HG02938 (cell line): Measurements from ENCODE around the gene ACVR1.
"Not testable (repeated sequence)": the region's sequence is repeated elsewhere in the genome, so short reads cannot be mapped to it uniquely, and the experiment has no call there.

ENCODE experiments used
- ATAC-seq: cut with Tn5 transposase; IDR thresholded peaks from one replicate; pipeline ENCODE4 v1.9.1; 2021; ENCODE audit warnings: mild to moderate bottlenecking, moderate library complexity; ENCODE audit not compliant: unreplicated experiment

The ACVR1 gene

GRCh38 chr2:157894694-157895435 lies 18.7 kb upstream of the ACVR1 start:
- no peak for ATAC-seq

- ATAC-seq, result no peak
Observed at GRCh38 chr2:157893611-157894010, 17.5 kb upstream of the ACVR1 start.

- no peak for ATAC-seq
Observed at GRCh38 chr2:157891643-157892041, 15.5 kb upstream of the ACVR1 start.

- no peak for ATAC-seq
Observed at GRCh38 chr2:157890969-157891642, 15.0 kb upstream of the ACVR1 start.

DNA sequence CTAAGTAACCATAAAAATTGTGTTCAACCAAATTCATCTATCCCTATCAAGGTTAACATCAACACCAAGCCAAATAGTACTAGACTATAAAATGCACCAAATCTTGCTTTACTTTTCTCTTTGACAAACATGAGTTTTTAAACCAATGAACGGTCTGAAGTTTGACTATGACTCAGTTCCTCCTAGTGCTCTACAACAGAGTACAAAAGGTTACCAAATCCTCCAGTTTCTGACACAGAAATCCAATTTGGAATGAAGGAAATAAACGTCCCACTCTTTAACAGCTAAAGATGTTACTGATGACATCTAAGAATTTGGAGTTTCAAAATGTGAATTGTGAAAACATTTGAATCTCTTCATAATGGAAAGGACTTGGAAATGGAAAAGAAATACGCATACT lies 11.8 kb upstream of the ACVR1 start:
- ATAC-seq, result no peak

DNA sequence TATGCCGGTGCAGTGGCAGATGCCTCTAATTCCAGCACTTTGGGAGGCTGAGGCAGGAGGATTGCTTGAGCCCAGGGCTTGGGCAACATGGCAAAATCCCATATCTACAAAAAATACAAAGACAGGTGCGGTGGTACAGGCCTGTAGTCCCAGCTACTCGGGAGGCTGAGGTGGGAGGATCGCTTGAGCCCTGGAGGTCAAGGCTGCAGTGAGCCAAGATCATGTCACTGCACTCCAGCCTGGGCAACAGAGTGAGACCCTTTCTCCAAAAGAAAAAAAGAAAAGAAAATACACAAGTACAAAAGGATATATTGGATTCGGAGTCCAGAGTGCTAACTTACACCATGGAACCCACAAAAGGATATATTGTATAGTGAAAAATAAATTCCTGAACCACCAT lies 8.4 kb upstream of the ACVR1 start:
- ATAC-seq, result not testable (repeated sequence)

DNA sequence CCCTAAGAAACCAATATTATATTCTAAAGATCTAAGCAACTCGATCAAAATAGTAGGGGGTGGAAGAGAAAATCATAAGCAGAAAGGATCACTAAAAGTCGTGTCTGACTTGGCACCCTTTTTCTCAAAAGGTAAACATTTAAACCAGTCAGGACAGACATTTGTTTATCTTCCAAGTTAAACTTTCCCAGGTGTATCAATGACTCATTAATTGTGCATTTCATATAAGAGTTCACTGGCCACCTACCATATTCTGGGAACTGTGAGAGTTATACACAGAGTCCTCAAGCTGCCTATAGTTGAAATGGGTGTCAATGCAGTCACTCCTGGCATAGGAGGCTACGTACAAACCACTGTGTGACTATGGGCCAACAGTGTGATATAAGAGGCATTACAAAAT lies 4.8 kb upstream of the ACVR1 start:
- no peak for ATAC-seq

- no peak for ATAC-seq
Observed at GRCh38 chr2:157877761-157878400, 1.8 kb upstream of the ACVR1 start.

GRCh38 chr2:157876786-157877138 lies 632 bp upstream of the ACVR1 start:
- ATAC-seq, result no peak

GRCh38 chr2:157875641-157876065 lies 477 bp downstream of the ACVR1 start:
- ATAC-seq, result peak; percentile 33

GRCh38 chr2:157874997-157875640 lies 1.0 kb downstream of the ACVR1 start:
- no peak for ATAC-seq

- no peak for ATAC-seq
Observed at GRCh38 chr2:157874348-157874747, 1.8 kb downstream of the ACVR1 start.

GRCh38 chr2:157872791-157873190 lies 3.3 kb downstream of the ACVR1 start:
- no peak for ATAC-seq

DNA sequence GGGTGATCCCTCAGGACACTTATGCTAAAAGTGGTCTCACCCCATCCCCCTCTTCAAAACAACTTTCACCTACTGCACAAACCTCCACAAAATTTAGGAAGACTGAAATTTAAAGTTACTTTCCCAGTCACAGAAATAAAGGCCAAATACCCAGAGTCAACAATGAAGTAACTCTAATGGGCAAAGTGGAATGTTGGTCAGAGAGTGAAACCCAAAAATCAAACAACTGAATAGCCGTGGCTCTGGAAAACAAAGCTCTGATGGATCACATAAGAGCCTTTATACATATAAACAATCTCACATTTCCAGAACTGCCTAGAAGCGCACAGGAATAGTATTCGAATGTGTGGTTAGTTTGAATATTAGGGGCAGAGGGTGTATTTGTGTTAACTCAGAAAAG lies 4.7 kb downstream of the ACVR1 start:
- no peak for ATAC-seq

DNA sequence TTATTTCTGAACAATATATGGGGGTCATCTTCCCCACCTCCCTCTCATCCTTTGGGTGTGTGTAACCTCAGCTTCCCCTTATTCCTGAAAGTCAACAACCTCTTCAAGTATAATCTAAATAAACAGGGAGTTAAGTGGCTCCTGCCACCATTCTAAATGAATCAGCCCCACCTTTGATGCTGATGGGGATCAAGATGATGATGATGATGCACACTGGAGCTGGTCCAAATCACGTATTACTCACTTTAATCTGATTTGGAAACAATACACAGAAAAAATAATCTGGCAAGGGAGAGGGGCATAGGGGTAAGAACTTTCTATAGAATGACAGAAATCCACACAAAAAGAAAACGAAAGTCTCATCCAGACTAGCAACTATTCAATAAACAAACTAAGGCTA lies 7.1 kb downstream of the ACVR1 start:
- ATAC-seq, result no peak

DNA sequence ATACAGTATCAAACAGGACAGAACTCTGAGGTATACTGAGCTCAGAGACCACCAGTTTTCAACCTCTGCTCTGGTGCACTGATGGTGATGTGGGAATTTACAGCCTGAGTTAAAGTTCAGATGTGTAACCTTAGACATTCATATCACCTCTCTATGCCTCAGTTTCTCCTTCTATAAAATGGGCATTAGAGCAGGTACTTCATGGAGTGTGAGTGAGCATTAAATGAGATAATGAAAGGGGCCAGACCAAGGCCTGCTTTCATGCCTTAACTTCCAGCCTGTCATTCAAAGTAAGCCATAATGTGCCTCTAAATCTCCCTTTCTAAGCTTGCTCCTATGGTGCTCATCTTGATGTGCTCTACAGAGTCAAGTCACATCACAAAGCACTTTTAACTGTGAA lies 8.4 kb downstream of the ACVR1 start:
- no peak for ATAC-seq

GRCh38 chr2:157866666-157867642 lies 9.2 kb downstream of the ACVR1 start:
- no peak for ATAC-seq

DNA sequence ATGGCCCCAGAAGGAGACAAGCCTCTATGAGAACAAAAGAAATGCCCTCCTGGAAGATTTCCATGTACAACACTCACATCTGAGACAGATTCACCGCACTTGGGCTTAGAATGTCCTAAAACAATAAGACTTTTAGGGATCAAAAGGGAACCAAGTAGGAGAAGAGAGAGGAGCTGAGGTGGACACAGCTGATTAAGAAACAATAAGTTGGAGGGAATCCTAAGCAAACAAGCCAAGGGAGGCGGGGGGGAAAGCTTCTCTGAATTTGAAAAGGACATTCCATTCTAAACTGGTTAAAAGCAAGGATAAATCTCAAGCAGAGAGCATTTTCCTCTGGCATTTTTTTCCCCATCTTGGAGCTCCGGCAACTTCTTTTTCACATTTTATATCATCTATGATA lies 9.9 kb downstream of the ACVR1 start:
- ATAC-seq, result no peak

DNA sequence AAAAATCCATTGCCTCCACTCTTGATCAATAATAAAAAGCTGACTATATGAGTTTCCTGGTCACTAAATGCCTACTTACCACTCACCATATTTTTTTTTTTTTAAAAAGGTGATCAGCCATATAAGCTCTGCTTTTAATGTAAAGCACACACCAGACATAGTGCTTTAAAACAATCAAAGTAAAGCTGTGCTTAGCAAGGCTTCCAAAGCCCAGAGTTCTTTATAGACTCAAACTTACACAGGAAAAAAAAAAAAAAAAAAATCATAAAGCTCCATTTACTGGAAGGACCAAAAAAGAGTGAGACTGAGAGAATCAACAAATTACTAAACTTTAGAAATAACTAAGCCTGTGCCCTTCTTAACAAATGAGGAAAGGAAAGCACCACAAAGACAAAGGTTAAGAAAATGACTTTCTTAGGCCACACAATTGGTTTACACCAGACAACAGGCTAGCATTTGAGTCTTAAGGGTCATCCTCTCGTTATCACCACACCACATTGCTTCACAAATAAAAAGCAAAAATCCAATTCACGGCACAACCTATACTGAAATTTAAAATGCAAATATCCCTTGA lies 11.2 kb downstream of the ACVR1 start:
- ATAC-seq, result no peak

DNA sequence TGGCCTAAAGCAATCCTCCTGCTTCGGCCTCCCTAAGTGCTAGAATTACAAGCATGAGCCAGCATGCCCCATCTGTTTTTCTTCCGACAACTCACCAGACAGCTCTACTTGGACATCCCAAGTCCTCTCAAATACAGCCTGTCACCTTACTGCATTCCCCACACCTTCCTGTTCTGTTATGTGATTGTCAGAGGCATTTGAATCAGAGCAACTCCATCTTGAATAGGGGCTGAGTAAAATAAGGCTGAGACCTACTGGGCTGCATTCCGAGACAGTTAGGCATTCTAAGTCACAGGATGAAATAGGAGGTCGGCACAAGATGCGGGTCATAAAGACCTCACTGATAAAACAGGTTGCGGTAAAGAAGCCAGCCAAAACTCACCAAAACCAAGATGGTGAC lies 17.3 kb downstream of the ACVR1 start:
- ATAC-seq, result no peak
